Ovary (tissue), 3 donors: ENCODE measurements around the gene GBE1.

ENCODE experiments used
- EP300 ChIP-seq: sonication (generic); formaldehyde crosslinking; IDR thresholded peaks from one replicate; pipeline ENCODE4 v1.6.1; 2017; ENCODE audit warnings: antibody characterized with exemption
- POLR2A ChIP-seq: fragments of 450-650 bp; IDR thresholded peaks from one replicate; pipeline ENCODE4 v1.6.1; 2017; ENCODE audit warnings: antibody characterized with exemption, mild to moderate bottlenecking, moderate library complexity
- TF ChIP-seq, protein P1 (sequence below), 3 donors: fragments of 450-650 bp in 2 of 3; fragments of 200-600 bp in 1 of 3; IDR thresholded peaks; one replicate each; pipeline versions ENCODE4 v1.5.1 to v1.8.0; 2016 to 2022; ENCODE audit warnings: antibody characterized with exemption in 3 of 3, mild to moderate bottlenecking in 1 of 3
- donor health status: DM: no; HTN: no; CAD: no.

DNA sequence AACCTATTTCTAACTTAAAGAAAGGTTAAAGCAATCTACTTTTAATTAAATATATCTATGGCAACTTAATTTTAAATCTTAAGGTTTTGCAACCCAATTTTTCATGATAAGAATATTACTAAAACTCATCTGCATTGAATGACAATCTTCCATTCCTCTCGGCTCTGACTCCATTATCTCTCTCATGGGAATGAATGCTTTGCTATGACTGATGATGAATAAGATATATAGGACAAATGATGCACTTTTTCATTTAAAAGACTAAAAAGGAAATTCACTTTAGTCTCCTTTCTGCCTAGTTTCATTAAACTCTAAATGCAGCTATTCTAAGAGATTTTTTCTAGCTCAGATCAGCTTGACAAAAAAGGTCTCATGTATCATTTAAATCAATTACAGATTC is 68.7 kb downstream of the GBE1 start:
- TF ChIP-seq, protein P1, sequence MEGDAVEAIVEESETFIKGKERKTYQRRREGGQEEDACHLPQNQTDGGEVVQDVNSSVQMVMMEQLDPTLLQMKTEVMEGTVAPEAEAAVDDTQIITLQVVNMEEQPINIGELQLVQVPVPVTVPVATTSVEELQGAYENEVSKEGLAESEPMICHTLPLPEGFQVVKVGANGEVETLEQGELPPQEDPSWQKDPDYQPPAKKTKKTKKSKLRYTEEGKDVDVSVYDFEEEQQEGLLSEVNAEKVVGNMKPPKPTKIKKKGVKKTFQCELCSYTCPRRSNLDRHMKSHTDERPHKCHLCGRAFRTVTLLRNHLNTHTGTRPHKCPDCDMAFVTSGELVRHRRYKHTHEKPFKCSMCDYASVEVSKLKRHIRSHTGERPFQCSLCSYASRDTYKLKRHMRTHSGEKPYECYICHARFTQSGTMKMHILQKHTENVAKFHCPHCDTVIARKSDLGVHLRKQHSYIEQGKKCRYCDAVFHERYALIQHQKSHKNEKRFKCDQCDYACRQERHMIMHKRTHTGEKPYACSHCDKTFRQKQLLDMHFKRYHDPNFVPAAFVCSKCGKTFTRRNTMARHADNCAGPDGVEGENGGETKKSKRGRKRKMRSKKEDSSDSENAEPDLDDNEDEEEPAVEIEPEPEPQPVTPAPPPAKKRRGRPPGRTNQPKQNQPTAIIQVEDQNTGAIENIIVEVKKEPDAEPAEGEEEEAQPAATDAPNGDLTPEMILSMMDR (IDR thresholded peaks at IDR 0.05) = no peak
- TF ChIP-seq POLR2A (no peak), EP300 (no peak)
